Measurements from ENCODE around the gene NCOA3.
"Not testable (repeated sequence)": the region's sequence is repeated elsewhere in the genome, so short reads cannot be mapped to it uniquely, and the experiment has no call there.

NCOA3 gene

GRCh38 chr20:47568019-47568418 lies 66.3 kb downstream of the NCOA3 start:
- no peak for DNase-seq

- no peak for DNase-seq
These were observed 67.2 kb downstream of the NCOA3 start for GRCh38 chr20:47568837-47569410.

- no peak for DNase-seq
These were observed 69.7 kb downstream of the NCOA3 start for GRCh38 chr20:47571426-47571825.

- no peak for DNase-seq
These were observed 70.5 kb downstream of the NCOA3 start for GRCh38 chr20:47572105-47572729.

GRCh38 chr20:47573559-47573958 lies 71.9 kb downstream of the NCOA3 start:
- no peak for DNase-seq

GRCh38 chr20:47574616-47575364 lies 73.1 kb downstream of the NCOA3 start:
- DNase-seq: peak in 1 of 5 experiments; percentile 58

- DNase-seq: no peak
These were observed 74.9 kb downstream of the NCOA3 start for GRCh38 chr20:47576516-47577033.

GRCh38 chr20:47577314-47577713 lies 75.6 kb downstream of the NCOA3 start:
- DNase-seq: no peak

GRCh38 chr20:47578543-47578942 lies 76.9 kb downstream of the NCOA3 start:
- peak in 1 of 5 experiments; percentile 44 for DNase-seq

GRCh38 chr20:47580686-47581085 lies 79.0 kb downstream of the NCOA3 start:
- not testable (repeated sequence) for DNase-seq

GRCh38 chr20:47581090-47581489 lies 79.4 kb downstream of the NCOA3 start:
- no peak for DNase-seq

- no peak for DNase-seq
These were observed 81.9 kb downstream of the NCOA3 start for GRCh38 chr20:47583551-47583950.

GRCh38 chr20:47585087-47585747 lies 83.5 kb downstream of the NCOA3 start:
- DNase-seq: no peak

GRCh38 chr20:47586649-47587294 lies 85.1 kb downstream of the NCOA3 start:
- no peak for DNase-seq

- DNase-seq: no peak
These were observed 86.5 kb downstream of the NCOA3 start for GRCh38 chr20:47588158-47588557.

- no peak for DNase-seq
These were observed 89.5 kb downstream of the NCOA3 start for GRCh38 chr20:47591231-47591630.

- no peak for DNase-seq
These were observed 92.5 kb downstream of the NCOA3 start for GRCh38 chr20:47594157-47594556.

GRCh38 chr20:47595138-47595537 lies 93.5 kb downstream of the NCOA3 start:
- not testable (repeated sequence) for DNase-seq

- no peak for DNase-seq
These were observed 94.4 kb downstream of the NCOA3 start for GRCh38 chr20:47596003-47596571.

- no peak for DNase-seq
These were observed 95.4 kb downstream of the NCOA3 start for GRCh38 chr20:47597090-47597489.

GRCh38 chr20:47598911-47599744 lies 97.4 kb downstream of the NCOA3 start:
- DNase-seq: no peak
